GM21367 (cell line): ENCODE results near the gene NAP1L1.
A peak's percentile ranks its signal among the peaks of the same experiment; 100 is the strongest.

ENCODE experiments used
- ATAC-seq: cut with Tn5 transposase; IDR thresholded peaks from one replicate; pipeline ENCODE4 v1.9.1; 2021; ENCODE audit not compliant: unreplicated experiment

NAP1L1 gene

GRCh38 chr12:76084863-76085519, 506 bp upstream of the NAP1L1 start:
- ATAC-seq = peak; percentile 48

- ATAC-seq = no peak
Measured at GRCh38 chr12:76083246-76083903, 1.1 kb downstream of the NAP1L1 start.

GRCh38 chr12:76081909-76082308, 2.6 kb downstream of the NAP1L1 start:
- no peak for ATAC-seq

DNA sequence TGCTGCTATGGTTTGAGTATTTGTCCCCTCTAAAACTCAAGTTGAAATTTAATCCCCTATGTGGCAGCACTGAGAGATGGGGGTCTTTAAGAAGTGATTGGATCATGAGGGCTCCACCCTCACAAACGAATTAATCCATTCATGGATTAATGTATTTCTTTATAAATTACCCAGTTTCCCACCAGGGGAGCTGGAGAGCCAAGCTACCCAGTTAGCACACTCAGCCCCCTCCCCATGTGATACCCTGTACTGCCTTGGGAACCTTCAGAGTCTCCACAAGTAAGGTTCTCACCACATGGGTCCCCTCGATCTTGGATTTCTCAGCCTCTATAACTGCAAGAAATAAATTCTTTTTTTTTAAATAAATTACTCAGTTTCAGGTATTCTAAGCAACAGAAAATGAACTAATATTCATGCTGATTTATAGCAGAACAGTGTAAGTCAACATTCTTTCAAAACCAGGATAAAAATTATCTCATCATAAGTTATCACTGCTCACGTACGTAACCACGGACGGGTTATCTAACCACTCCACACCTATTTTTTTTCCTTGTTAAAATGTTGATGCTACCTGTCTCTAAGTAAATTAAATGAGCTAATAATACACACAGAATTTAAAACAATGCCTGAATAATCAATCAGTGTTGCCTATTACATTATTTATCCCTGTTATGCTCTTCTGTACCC, 3.6 kb downstream of the NAP1L1 start:
- no peak for ATAC-seq

- ATAC-seq = no peak
Measured at GRCh38 chr12:76080017-76080728, 4.3 kb downstream of the NAP1L1 start.

DNA sequence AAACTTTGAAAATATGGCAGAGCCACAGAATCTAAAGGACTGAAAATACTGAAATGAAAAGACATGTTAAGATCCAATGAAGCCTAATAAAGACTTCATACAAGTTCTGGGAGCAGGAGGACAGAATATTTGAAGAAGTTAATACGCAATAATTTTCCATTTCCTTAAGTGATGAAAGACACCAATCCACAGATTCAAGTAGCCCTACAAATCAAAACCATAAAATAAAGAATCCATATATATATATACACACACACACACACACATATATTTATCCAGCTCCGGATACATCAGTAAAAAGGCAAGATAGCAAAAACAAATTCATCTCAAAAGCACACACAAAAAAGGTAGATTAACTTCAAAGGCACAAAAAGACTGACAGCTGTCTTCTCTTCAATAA, 5.7 kb downstream of the NAP1L1 start:
- no peak for ATAC-seq

- no peak for ATAC-seq
Measured at GRCh38 chr12:76075448-76075847, 9.0 kb downstream of the NAP1L1 start.

DNA sequence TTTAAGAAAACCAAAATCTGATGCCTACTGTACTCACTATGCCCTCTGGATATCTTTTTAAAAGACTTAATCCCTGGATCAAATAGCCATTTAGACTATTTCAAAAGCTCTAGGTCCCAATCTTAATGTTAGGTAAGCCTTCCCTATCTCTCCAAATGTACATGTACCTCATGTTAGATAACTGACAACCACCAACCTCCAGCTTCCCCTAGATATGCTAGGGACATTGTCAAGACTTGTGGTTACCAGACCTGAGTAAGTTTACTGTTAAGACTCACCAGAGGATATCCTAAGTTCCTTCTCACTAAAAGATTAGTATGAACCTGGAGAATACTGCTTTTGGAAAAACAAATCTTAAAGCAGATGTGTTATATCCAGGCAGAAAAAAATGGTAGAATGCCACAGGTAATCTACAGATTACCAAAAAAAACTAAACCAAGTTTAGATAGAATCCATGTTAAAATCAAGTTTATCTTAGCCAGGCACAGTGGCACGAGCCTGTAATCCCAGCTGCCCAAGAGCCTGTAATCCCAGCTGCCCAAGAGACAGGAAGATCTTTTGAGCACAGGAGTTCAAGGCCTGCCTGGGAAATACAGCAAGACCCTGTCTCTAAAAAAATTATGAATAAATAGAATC, 9.7 kb downstream of the NAP1L1 start:
- ATAC-seq = no peak

- ATAC-seq = no peak
Measured at GRCh38 chr12:76073561-76073960, 10.9 kb downstream of the NAP1L1 start.

DNA sequence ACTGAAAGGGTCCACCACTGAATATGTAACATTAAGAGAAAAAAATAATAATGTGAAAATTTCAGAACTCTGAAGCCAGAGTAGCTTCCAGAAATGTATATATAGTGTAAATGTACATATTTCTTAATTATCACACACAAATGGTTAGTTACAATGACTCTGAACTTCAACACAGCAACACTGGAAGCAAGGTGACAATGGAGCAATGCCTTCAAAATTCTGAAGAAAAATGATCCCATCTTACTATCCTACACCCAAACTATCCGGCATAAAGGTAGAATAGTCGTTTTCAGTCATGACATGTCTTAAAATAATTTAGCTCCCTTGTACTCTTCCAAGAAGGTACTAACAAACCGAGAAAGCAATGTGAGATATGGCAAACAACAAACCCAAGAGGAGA, 11.9 kb downstream of the NAP1L1 start:
- ATAC-seq = no peak

DNA sequence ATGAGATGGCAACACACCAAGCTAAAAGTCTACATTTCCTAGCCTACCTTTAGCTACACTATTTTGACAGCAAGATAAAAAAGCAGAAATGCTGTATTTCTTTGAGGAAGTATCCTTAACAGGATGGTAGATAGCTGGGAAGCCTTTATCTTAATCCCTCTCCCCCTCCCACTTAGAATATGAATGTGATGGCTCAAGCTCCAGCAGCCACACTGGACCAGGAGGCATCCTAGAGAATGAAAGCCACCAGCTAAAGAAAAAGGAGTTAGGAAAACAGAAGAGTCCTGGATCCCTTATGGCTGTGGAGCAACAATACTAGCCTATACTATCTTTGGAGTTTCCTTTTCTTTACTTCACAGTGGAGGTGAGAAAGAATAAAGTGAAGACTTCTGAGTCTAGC, 15.1 kb downstream of the NAP1L1 start:
- no peak for ATAC-seq

DNA sequence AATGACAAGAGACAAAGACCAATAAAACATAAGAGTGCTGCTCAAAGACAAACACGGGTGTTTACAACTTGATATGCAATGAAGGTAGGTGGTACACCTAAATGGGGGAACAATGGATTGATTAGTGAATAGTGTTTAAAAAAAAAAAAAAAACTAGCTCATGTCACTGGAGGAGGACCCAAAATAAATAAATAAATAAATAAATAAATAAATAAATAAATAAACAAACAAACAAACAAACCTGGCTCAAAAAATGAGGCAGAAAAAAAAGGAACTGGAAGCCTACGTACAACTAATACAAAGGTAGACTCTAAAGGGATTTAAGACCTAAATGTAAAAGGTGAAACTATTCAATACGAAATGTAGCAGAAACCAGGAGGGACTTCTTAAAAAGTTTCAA, 18.6 kb downstream of the NAP1L1 start:
- ATAC-seq = no peak

DNA sequence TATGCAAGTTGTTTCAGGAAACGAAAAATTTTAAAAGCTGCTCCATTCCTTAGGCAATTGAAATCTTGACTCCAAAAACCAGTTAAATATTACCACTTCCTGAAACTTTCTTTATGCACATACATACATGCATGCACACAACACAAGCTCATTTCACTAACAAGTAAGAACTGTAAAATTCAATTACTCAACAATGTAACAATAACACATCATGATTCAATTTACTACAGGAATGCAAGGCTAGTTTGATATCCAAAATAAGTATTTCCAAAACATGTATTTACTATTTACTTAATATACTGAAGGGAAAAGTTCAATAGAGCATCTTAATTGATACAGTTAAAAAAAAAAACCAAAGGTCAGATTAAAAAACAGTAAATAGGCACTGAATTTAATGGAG, 19.6 kb downstream of the NAP1L1 start:
- ATAC-seq = no peak

DNA sequence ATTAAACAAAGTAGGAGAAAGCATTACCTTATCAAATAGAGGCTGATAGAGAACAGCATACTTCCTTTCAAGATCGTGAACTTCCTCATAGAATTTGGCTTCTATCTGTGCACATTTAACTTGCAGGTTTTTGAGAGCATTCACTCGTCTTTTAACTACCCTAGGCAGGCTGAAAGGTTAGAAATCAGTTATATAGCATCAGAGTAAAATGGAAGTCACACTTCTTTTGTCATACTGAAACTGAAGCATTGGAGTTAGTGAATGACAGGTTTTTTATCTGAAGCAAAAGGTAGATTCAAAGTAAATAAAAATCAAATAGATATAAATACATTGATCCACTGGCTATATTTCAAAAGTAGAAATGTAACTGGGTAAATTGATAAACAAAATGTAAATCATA, 24.4 kb downstream of the NAP1L1 start:
- no peak for ATAC-seq

GRCh38 chr12:76057326-76057725, 27.2 kb downstream of the NAP1L1 start:
- no peak for ATAC-seq

DNA sequence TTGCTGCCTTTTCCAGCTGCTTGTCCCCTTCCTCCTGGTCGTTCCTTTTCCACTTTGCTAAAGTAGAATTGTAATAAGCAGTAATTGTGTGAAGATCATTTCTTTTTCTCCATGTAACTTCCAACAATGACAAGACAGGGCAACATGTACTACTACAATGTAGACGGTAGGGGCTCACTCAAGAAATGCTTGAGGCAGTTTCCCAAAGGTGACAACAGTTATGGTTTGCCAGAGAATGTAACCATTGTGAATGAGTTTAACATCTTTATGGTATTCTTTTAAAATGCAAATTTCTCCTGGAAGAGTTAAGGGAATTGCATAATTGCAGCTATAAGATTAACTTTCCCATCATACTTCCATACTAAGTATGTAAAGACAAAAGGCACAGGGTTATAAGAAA, 29.1 kb downstream of the NAP1L1 start:
- ATAC-seq = no peak

- ATAC-seq = no peak
Measured at GRCh38 chr12:76049575-76050251, 34.8 kb downstream of the NAP1L1 start.

- ATAC-seq = no peak
Measured at GRCh38 chr12:76047742-76048141, 36.7 kb downstream of the NAP1L1 start.

DNA sequence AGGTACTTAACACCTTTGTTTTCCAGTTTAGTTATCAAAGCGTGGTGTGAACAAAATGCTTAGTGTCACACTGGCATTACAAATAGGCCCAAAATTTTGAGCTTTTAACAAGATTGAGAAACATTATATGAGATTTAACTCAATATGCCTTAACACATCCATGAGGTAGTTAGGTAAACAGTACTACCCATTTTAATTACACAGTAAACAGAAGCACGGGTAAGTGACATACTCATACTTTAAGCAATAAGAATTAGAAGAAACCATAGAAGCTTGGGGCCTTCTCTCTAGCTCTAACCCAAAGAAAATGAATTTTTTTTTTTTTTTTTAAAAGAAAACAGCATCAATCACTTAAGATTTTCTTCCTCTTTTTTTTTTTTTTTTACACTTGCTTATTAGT, 37.4 kb downstream of the NAP1L1 start:
- ATAC-seq = no peak

GRCh38 chr12:76043377-76043776, 41.1 kb downstream of the NAP1L1 start:
- ATAC-seq = no peak

DNA sequence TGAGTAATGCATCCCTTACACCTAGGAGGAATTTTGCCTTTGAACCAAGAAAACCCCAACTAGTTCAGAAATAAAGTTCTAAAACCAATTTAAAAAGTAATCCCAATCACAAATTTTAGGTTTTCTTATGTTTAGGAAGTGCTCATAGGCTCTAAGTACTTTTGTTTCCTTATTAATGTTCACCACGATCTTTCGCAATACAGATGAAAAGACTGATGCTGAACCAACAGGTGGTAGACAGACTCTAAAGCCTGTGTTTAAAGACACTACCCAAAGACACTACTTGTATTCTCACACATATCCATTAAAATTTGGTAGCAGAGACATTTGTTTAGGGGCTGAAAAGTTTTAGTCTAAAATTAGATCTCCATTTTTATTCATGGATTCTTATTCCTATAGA, 42.3 kb downstream of the NAP1L1 start:
- no peak for ATAC-seq
